Progenitor cell of endocrine pancreas (in vitro differentiated cells): ENCODE measurements around the gene CS. TPM values are rescaled to one million over a fixed set of nuclear protein-coding genes. Genes with fewer than 3 reads are reported as not detected.

Source experiments
- DNase-seq: peaks from one replicate; pipeline ENCODE4 v3.0.0; 2021; ENCODE audit warnings: low spot score; ENCODE audit not compliant: unreplicated experiment
- H3K27ac Mint-ChIP-seq: 2 replicates; pipeline ENCODE4 v1.8.0; 2021; ENCODE audit warnings: mild to moderate bottlenecking, moderate library complexity, mixed read lengths
- H3K27me3 Mint-ChIP-seq: 2 replicates; pipeline ENCODE4 v1.8.0; 2021; ENCODE audit warnings: mixed read lengths
- H3K36me3 Mint-ChIP-seq: 2 replicates; pipeline ENCODE4 v1.8.0; 2022; ENCODE audit warnings: mixed read lengths; ENCODE audit not compliant: insufficient read depth
- H3K4me1 Mint-ChIP-seq: 2 replicates; pipeline ENCODE4 v1.8.0; 2021; ENCODE audit warnings: low read depth, mixed read lengths
- H3K4me3 Mint-ChIP-seq: 2 replicates; pipeline ENCODE4 v1.8.0; 2021; ENCODE audit warnings: low read depth, mild to moderate bottlenecking, moderate library complexity, mixed read lengths
- H3K9me3 Mint-ChIP-seq: 2 replicates; pipeline ENCODE4 v1.8.0; 2021; ENCODE audit warnings: low read depth, mixed read lengths
- total RNA-seq: library from RNA; stranded (reverse); gene quantifications from 2 replicates; pipeline ENCODE4 v1.2.1, GENCODE V29; 2021
- TF ChIP-seq, protein P1 (sequence below): fragments of 200-600 bp; sonication (generic); IDR thresholded peaks from one replicate; pipeline ENCODE4 v1.5.0; 2021; ENCODE audit warnings: antibody characterized with exemption, mild to moderate bottlenecking; ENCODE audit not compliant: unreplicated experiment

The CS gene
- total RNA-seq, 1 donor from 2014 or later, result 216 TPM

DNA sequence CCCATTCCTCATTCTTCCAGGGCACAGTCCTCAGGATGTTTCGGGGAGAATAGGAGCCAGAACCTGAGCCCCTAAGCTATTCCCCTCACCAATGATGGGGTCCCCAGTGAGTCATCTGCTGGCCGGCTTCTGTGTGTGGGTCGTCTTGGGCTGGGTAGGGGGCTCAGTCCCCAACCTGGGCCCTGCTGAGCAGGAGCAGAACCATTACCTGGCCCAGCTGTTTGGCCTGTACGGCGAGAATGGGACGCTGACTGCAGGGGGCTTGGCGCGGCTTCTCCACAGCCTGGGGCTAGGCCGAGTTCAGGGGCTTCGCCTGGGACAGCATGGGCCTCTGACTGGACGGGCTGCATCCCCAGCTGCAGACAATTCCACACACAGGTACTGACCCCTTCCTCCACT, 68.9 kb downstream of the CS start:
- no peaks in the 10 kb centered on the region for H3K9me3 Mint-ChIP-seq
- peaks cover 27% of the 10 kb centered on the region for H3K4me1 Mint-ChIP-seq
- no peak for DNase-seq
- peak overlapping the region; percentile 95 for H3K27ac Mint-ChIP-seq
- H3K27me3 Mint-ChIP-seq, result no peaks in the 10 kb centered on the region
- peaks cover 3% of the 10 kb centered on the region for H3K36me3 Mint-ChIP-seq
- TF ChIP-seq, protein P1, sequence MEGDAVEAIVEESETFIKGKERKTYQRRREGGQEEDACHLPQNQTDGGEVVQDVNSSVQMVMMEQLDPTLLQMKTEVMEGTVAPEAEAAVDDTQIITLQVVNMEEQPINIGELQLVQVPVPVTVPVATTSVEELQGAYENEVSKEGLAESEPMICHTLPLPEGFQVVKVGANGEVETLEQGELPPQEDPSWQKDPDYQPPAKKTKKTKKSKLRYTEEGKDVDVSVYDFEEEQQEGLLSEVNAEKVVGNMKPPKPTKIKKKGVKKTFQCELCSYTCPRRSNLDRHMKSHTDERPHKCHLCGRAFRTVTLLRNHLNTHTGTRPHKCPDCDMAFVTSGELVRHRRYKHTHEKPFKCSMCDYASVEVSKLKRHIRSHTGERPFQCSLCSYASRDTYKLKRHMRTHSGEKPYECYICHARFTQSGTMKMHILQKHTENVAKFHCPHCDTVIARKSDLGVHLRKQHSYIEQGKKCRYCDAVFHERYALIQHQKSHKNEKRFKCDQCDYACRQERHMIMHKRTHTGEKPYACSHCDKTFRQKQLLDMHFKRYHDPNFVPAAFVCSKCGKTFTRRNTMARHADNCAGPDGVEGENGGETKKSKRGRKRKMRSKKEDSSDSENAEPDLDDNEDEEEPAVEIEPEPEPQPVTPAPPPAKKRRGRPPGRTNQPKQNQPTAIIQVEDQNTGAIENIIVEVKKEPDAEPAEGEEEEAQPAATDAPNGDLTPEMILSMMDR, result no peak
- H3K4me3 Mint-ChIP-seq, result peak overlapping the region; percentile 68

DNA sequence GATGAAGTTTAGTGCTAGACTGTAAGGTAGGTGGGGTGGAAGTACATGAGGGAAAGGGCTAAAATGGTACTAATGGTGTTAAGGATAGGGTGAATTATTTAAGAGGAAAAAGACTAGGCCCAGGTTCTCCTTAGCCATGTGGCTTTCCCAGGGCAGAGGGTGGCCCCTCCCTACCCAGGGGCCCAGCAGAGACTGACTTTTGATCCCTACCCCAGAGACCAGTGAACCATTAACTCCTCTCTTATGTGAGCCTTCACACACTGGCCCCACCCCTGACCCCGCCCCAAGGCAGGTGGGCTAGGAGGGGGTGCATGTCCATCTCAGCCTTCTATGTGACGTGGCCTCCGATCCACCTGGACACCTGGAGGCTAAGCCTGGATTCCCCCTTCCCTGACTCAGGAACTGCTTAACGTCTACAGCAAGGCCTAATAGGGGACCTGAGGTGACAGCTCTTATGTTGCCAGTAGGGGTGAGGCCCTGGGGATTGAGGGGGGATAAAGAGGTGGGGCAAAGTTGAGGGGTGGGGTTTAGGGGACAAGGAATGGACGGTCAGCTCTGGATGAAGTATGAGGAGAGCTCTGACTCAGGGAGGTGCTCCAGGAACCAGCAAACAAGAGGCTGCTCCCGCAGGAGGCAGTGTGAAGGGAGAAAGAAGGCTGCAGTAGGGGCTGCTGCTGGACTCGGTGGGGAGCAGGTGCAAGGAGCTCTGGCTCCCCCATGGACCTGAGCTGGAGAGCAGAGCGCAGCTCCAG, 69.5 kb downstream of the CS start:
- TF ChIP-seq, protein P1, result no peak

DNA sequence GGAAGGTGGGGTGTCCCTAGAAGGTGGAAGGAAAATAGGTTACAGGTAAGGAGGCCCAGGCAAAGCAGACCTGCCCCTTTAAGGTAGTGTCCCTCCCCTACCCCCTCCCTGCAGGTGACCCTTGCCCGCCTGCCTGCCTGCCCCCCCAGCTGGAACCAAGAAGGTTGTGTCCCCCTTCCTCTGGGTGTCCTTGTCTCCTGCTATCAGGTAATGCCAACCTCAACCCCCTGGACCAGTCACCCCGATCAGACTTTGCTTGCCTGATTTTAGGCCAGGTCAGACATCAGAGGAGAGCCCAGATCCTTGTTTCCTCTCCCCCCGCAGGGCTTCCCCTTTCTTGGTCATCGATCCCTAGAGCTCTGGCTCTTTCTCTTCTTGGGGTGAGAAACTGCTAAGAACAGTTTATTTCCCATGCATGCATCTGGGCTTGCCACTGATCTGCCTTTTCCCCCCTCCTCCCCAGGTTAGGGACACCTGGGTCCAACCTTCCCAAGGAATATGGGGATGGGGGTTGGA, 70.2 kb downstream of the CS start, which contains the start of gene SLC39A5:
TSS of gene SLC39A5 (plus strand) at position 136 of the 516 bp plus-strand sequence. CDS start 1,224 bp downstream, outside the sequence.
- Mint-ChIP-seq H3K27me3 (no peaks in the 10 kb centered on the region), H3K27ac (peak within 1 kb of the TSS; percentile 95), H3K9me3 (no peaks in the 10 kb centered on the region), H3K36me3 (peaks cover 4% of the 10 kb centered on the region), H3K4me1 (peaks cover 32% of the 10 kb centered on the region), H3K4me3 (peak within 1 kb of the TSS; percentile 68)
- no peak for DNase-seq
- TF ChIP-seq, protein P1, result no peak

More for the DNA sequence above, 69.5 kb downstream of the CS start:
- Mint-ChIP-seq H3K27ac (peak overlapping the region; percentile 95), H3K27me3 (no peaks in the 10 kb centered on the region), H3K4me3 (peak overlapping the region; percentile 68), H3K36me3 (peaks cover 4% of the 10 kb centered on the region), H3K4me1 (peaks cover 27% of the 10 kb centered on the region), H3K9me3 (no peaks in the 10 kb centered on the region)
- peak; percentile 57 for DNase-seq

DNA sequence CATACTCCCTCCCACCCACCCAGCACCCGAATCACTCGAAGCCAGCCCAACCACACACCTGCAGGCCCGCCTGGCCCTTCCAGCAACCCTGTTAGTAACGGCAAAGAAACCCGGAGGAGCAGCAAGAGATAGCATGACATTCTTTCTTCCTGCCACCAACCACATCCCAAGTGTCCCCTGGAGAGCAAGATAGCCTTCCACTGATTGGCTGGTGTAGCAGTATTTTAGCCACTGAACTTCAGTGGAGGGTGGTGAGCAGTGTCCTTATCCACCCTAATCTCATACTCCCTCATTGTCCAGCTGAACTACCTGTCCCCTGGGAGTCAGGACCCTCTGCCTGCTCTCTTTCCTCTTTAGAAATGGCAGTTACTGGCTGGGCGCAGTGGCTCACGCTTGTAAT, 71.0 kb downstream of the CS start:
- peaks cover 4% of the 10 kb centered on the region for H3K36me3 Mint-ChIP-seq
- H3K4me3 Mint-ChIP-seq, result no peak overlapping the region
- H3K27me3 Mint-ChIP-seq, result no peaks in the 10 kb centered on the region
- no peaks in the 10 kb centered on the region for H3K9me3 Mint-ChIP-seq
- H3K27ac Mint-ChIP-seq, result peak overlapping the region; percentile 74
- TF ChIP-seq, protein P1, result no peak
- DNase-seq, result no peak
- H3K4me1 Mint-ChIP-seq, result peaks cover 34% of the 10 kb centered on the region

DNA sequence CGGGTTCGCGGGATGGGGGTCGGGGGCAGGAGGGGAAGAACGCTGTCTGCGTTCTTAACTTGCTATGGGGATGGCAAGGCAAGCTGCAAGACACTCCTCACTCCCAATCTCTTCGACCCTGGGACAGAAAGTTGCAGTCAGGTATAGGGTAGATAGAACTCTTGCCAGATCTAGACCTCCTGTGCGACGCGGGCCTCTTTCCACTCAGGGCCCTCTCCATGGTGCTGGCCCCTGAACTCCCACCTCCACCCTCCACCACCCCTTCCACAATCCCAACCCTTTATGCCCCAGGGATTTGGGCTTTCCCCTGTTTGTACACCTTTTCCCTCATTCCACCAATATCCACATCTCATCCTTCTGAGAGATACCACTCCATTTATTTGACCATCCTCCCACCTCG, 75.2 kb downstream of the CS start:
- no peaks in the 10 kb centered on the region for H3K9me3 Mint-ChIP-seq
- H3K4me1 Mint-ChIP-seq, result peaks cover 36% of the 10 kb centered on the region
- H3K27ac Mint-ChIP-seq, result peak overlapping the region; percentile 84
- TF ChIP-seq, protein P1, result no peak
- DNase-seq, result no peak
- no peaks in the 10 kb centered on the region for H3K27me3 Mint-ChIP-seq
- peak overlapping the region; percentile 80 for H3K4me3 Mint-ChIP-seq
- H3K36me3 Mint-ChIP-seq, result peaks cover 4% of the 10 kb centered on the region
